Upper lobe of left lung (tissue), 4 donors: ENCODE results near the gene IP6K3.

ENCODE experiments used
- EP300 ChIP-seq, 4 donors: sonication (generic); formaldehyde crosslinking; IDR thresholded peaks; one replicate each; pipeline ENCODE4 v1.5.1; 2017; ENCODE audit warnings: antibody characterized with exemption in 4 of 4, control low read depth in 2 of 4
- TF ChIP-seq, protein P1 (sequence below), 6 experiments: fragments of 450-650 bp in 4 of 6; fragments of 200-600 bp in 2 of 6; sonication (generic) in 2 of 6; IDR thresholded peaks; one replicate each; pipeline ENCODE4 v1.5.1; 2016 to 2019; ENCODE audit warnings: antibody characterized with exemption in 6 of 6

- TF ChIP-seq, protein P1, sequence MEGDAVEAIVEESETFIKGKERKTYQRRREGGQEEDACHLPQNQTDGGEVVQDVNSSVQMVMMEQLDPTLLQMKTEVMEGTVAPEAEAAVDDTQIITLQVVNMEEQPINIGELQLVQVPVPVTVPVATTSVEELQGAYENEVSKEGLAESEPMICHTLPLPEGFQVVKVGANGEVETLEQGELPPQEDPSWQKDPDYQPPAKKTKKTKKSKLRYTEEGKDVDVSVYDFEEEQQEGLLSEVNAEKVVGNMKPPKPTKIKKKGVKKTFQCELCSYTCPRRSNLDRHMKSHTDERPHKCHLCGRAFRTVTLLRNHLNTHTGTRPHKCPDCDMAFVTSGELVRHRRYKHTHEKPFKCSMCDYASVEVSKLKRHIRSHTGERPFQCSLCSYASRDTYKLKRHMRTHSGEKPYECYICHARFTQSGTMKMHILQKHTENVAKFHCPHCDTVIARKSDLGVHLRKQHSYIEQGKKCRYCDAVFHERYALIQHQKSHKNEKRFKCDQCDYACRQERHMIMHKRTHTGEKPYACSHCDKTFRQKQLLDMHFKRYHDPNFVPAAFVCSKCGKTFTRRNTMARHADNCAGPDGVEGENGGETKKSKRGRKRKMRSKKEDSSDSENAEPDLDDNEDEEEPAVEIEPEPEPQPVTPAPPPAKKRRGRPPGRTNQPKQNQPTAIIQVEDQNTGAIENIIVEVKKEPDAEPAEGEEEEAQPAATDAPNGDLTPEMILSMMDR (IDR thresholded peaks at IDR 0.05), result no peak
- no peak for TF ChIP-seq EP300 (IDR thresholded peaks at IDR 0.05)
Measured at GRCh38 chr6:33748841-33749240, 2.1 kb upstream of the IP6K3 start.
